ENCODE results near the gene HMCN2. TPM values are rescaled to one million over a fixed set of nuclear protein-coding genes. Genes with fewer than 3 reads are reported as not detected.

HMCN2 gene
- total RNA-seq, 1 experiment from 2014 or later, result 8.6 TPM

- no CpG with 5 or more reads among the region's 7 CpGs for WGBS (ENCODE audit: extremely low coverage, insufficient read length, low lambda C conversion rate)
- H3K56ac ChIP-seq (ENCODE audit: insufficient read length, low read depth, low read length), result no peak overlapping the region
- no peak overlapping the region for H3T11ph ChIP-seq (ENCODE audit: low read length)
- H3K4me1 ChIP-seq (ENCODE audit: insufficient read depth, low read length), result no peaks in the 10 kb centered on the region
- no peaks in the 10 kb centered on the region for H3K27me3 ChIP-seq (ENCODE audit: insufficient read depth, low read length)
- no peak overlapping the region for H2BK120ac ChIP-seq (ENCODE audit: low read depth, low read length, poor library complexity, severe bottlenecking)
- H3K9me3 Mint-ChIP-seq, result no peaks in the 10 kb centered on the region; a peak in 1 of 5 replicates
- no peaks in the 10 kb centered on the region for H3K79me1 ChIP-seq (ENCODE audit: insufficient read depth, low read depth, low read length, poor library complexity, severe bottlenecking)
- H3K36me3 Mint-ChIP-seq (ENCODE audit: insufficient read depth in 1 of 3, low read depth in 3 of 3), result peaks cover 9 to 33% (median 14%) of the 10 kb centered on the region in 3 experiments; a peak in 6 of 7 replicates
- no peak overlapping the region for H2AFZ ChIP-seq (ENCODE audit: low read length)
- no peak overlapping the region for H4K8ac ChIP-seq (replicated peaks; ENCODE audit: insufficient read length, low read depth, low read length)
- no peak overlapping the region for H3K23ac ChIP-seq (ENCODE audit: insufficient read length, low read depth, low read length)
- no peak overlapping the region for H2BK12ac ChIP-seq (ENCODE audit: insufficient read length, low read depth, low read length)
- H3K27ac ChIP-seq (ENCODE audit: insufficient read length, low read depth, low read length), result no peak overlapping the region
- no peak overlapping the region for H2BK5ac ChIP-seq (ENCODE audit: insufficient read length, low read length)
- no peak overlapping the region for H4K5ac ChIP-seq (ENCODE audit: insufficient read length, low read depth, low read length)
- H3K4ac ChIP-seq (ENCODE audit: low read depth, low read length), result no peak overlapping the region
- H3K27me3 Mint-ChIP-seq (ENCODE audit: low read depth), result no peaks in the 10 kb centered on the region; the same call in 1 of the 2 replicates
- no peak for DNase-seq
- H4K91ac ChIP-seq (ENCODE audit: insufficient read length, low read depth, low read length), result no peak overlapping the region
- TF ChIP-seq CTCF (conservative IDR thresholded peaks at IDR 0.05), result no peak
- peaks cover 2% of the 10 kb centered on the region for H4K20me1 ChIP-seq (ENCODE audit: control insufficient read depth, insufficient read depth, insufficient read length)
- H3K4me2 ChIP-seq (ENCODE audit: insufficient read depth, insufficient read length, low read length), result no peak overlapping the region
- H2BK15ac ChIP-seq (ENCODE audit: low read depth, low read length), result no peak overlapping the region
- H3K9ac ChIP-seq (ENCODE audit: extremely low read depth, insufficient read length, low read length), result no peak overlapping the region
- no peaks in the 10 kb centered on the region for H3K79me2 ChIP-seq (ENCODE audit: insufficient read depth, low read length)
- no peak overlapping the region for H3K14ac ChIP-seq (ENCODE audit: insufficient read depth, low read length)
- peaks cover 0 to 6% of the 10 kb centered on the region in 2 experiments; a peak in 1 of 4 replicates for H3K4me1 Mint-ChIP-seq
- H3K9me3 ChIP-seq (ENCODE audit: control insufficient read depth, low read depth, low read length), result no peaks in the 10 kb centered on the region
- H3K23me2 ChIP-seq (ENCODE audit: insufficient read length, low read depth, low read length, poor library complexity, severe bottlenecking), result no peaks in the 10 kb centered on the region
- no peak overlapping the region for H3K4me3 Mint-ChIP-seq
- H3K27ac Mint-ChIP-seq, result peak overlapping the region in 1 of 3 experiments; percentile 70; a peak in 1 of 7 replicates
- H3K18ac ChIP-seq (ENCODE audit: insufficient read length, low read depth, low read length), result no peak overlapping the region
- H2AK5ac ChIP-seq (ENCODE audit: insufficient read length, low read length), result no peak overlapping the region
- H2BK20ac ChIP-seq (ENCODE audit: low read depth, low read length, poor library complexity, severe bottlenecking), result no peak overlapping the region
Observed at GRCh38 chr9:130358928-130359327, 93.4 kb downstream of the HMCN2 start.

Measured in H9 (cell line).